Heart left ventricle (tissue), 13 donors: ENCODE measurements around the gene IFI30.

Experiments used
- CTCF ChIP-seq, 12 donors: fragments of 200-600 bp; sonication (generic) in 4 of 12; IDR thresholded peaks; one replicate each; pipeline versions ENCODE4 v1.5.0 to v1.8.0; 2018 to 2022; ENCODE audit warnings: antibody characterized with exemption in 12 of 12, mild to moderate bottlenecking in 5 of 12
- POLR2A ChIP-seq, 2 donors: fragments of 450-650 bp; IDR thresholded peaks; one replicate each; pipeline ENCODE4 v1.6.1; 2017; ENCODE audit warnings: antibody characterized with exemption in 2 of 2, mild to moderate bottlenecking in 2 of 2, moderate library complexity in 2 of 2
- donor health status: ischemic (EF 13 %, LVEDD 7.1; RV severe dilation, severe dysfunction).
- donor health status: DM: no; HTN: yes; CAD: no.
- donor health status: DM: no; HTN: no; CAD: no.
- donor health status: ischemic (EF 25% LVEDD 6.9; RV normal size, moderate dysfunction).
- donor health status: ischemic (EF 25% LVEDD 5.7; RV mildly dilated, moderate dysfunction).
- donor health status: ischemic (EF 35%, LVEDD 5.7; RV mildly dilated, moderate dysfunction).
- donor health status: nonischemic (EF 11% LVEDD 7.7; RV severe dilation, severe dysfunction).
- donor health status: DM: yes; HTN: yes; CAD: no.
- donor health status: PGD.
- donor health status: ischemic (EF 29% LVEDD 5.4; RV normal size, mild dysfunction).
- donor health status: nonischemic (EF 23%, LVEDD 6.1; RV moderate dilation, normal function).

DNA sequence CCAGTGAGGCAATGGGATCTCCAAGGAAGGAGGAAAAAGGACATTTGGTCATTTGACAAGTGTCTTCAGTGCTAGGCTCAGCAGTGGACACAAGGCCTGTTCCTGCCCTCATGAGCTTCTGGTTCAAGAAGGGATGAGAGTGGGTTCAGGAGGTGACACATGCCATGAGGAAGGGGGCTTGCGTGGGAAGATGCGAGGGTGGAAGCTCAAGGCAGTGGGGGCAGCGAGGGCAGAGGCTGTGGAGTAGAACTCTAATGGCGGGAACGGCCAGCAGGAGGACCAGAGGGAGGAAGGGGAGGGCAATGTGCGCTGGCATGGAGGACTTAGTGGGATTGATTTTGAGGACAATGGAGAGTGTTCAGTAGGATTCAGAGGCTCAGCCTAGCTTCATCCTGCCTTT, 17.3 kb upstream of the IFI30 start:
- TF ChIP-seq POLR2A (IDR thresholded peaks at IDR 0.05) (no peak), CTCF (IDR thresholded peaks at IDR 0.05) (no peak)
